Natural killer cell (primary cell): ENCODE data around the gene DTNB. TPM values are rescaled to one million over a fixed set of nuclear protein-coding genes. Genes with fewer than 3 reads are reported as not detected.
A peak's percentile ranks its signal among the peaks of the same experiment; 100 is the strongest.

Experiments
- ATAC-seq, 3 donors: fragments of 150-1000 bp in 2 of 3; fragments of 200-7000 bp in 1 of 3; cut with Tn5 transposase; 1 replicate in 1 of 3; 2 replicates in 2 of 3; pipeline ENCODE4 v1.10.0; 2021; ENCODE audit warnings: mild to moderate bottlenecking in 2 of 3, moderate library complexity in 2 of 3
- DNase-seq, 2 donors: peaks; one replicate each; pipeline versions ENCODE4 v3.0.0 to v3.0.0-alpha.2; 2013 to 2021; ENCODE audit warnings: mixed read lengths in 1 of 2
- H3K27ac ChIP-seq: one replicate; pipeline ENCODE4 v1.5.1; 2013; ENCODE audit warnings: mild to moderate bottlenecking, low read length
- H3K27me3 ChIP-seq: one replicate; pipeline ENCODE4 v1.6.1; 2013; ENCODE audit warnings: low read length; ENCODE audit not compliant: control insufficient read depth, insufficient read depth
- H3K36me3 ChIP-seq: one replicate; pipeline ENCODE4 v1.6.1; 2013; ENCODE audit warnings: low read length; ENCODE audit not compliant: control insufficient read depth, insufficient read depth
- H3K4me1 ChIP-seq: one replicate; pipeline ENCODE4 v1.6.1; 2013; ENCODE audit warnings: low read length; ENCODE audit not compliant: control insufficient read depth, insufficient read depth
- H3K4me3 ChIP-seq: one replicate; pipeline ENCODE4 v1.5.1; 2013; ENCODE audit warnings: low read length
- H3K9me3 ChIP-seq: one replicate; pipeline ENCODE4 v1.6.1; 2013; ENCODE audit warnings: low read length; ENCODE audit not compliant: control insufficient read depth, insufficient read depth
- H3K27ac Mint-ChIP-seq, 2 donors: one replicate each; pipeline ENCODE4 v1.8.0; 2022; ENCODE audit warnings: mild to moderate bottlenecking in 2 of 2, mixed read lengths in 2 of 2, moderate library complexity in 1 of 2
- H3K27me3 Mint-ChIP-seq, 2 donors: one replicate each; pipeline ENCODE4 v1.8.0; 2022; ENCODE audit warnings: low read depth in 2 of 2, mixed read lengths in 2 of 2
- H3K36me3 Mint-ChIP-seq: one replicate; pipeline ENCODE4 v1.8.0; 2022; ENCODE audit warnings: mixed read lengths
- H3K4me1 Mint-ChIP-seq, 2 donors: one replicate each; pipeline ENCODE4 v1.8.0; 2022; ENCODE audit warnings: mixed read lengths in 2 of 2
- H3K4me3 Mint-ChIP-seq: one replicate; pipeline ENCODE4 v1.8.0; 2022; ENCODE audit warnings: mild to moderate bottlenecking, moderate library complexity, mixed read lengths
- H3K9me3 Mint-ChIP-seq, 2 donors: one replicate each; pipeline ENCODE4 v1.8.0; 2022; ENCODE audit warnings: mixed read lengths in 2 of 2
- WGBS: methylation state at CpG from one replicate; pipeline ENCODE4 v1.1.7; 2013; ENCODE audit warnings: missing lambda C conversion rate; ENCODE audit not compliant: insufficient coverage; 5-methylcytosine and 5-hydroxymethylcytosine counted together
- intact Hi-C: fragments of 100-400 bp; cut with micrococcal nuclease; formaldehyde crosslinking; loops from one replicate; pipeline ENCODE4 v1.14.2; 2022
- total RNA-seq, 4 donors: library from RNA; stranded (reverse); fragments of 120-200 nt in 1 of 4; gene quantifications; one replicate each; pipeline versions ENCODE4 v1.2.3 to v1.2.4, GENCODE V29; 2013 to 2022
- TF ChIP-seq, protein P1 (sequence below): fragments of 200-600 bp; IDR thresholded peaks from one replicate; pipeline ENCODE4 v1.8.0; 2022; ENCODE audit warnings: antibody characterized with exemption

Gene DTNB
- total RNA-seq, 3 donors from 2014 or later (not counting 1 experiment from before 2014, with no cell fraction given) = 20.8 to 33.7 (median 23.6) TPM

DNA sequence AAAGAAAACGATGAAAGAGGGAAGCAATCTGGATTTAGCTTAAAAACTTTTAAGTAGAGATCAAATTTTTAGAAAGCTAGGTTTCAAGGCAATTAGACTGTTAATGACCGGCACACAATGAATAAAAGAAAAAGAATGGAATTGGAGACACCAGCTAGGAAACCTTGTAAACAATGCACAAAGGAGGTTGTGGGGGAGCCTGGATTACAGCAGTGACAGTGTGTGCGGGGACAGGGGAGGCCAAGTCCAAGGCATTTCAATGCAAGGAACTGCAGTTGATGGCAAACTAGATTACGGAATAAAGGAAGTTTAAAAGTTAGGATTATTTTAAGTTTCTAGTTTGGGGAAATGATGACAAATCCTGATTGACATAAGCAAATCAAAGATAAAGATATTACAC lies 74.5 kb downstream of the DTNB start:
- Histone ChIP-seq H3K27me3 (no peaks in the 10 kb centered on the region), H3K36me3 (no peaks in the 10 kb centered on the region), H3K9me3 (no peaks in the 10 kb centered on the region), H3K27ac (no peak overlapping the region), H3K4me3 (no peak overlapping the region), H3K4me1 (no peaks in the 10 kb centered on the region)
- TF ChIP-seq, protein P1, sequence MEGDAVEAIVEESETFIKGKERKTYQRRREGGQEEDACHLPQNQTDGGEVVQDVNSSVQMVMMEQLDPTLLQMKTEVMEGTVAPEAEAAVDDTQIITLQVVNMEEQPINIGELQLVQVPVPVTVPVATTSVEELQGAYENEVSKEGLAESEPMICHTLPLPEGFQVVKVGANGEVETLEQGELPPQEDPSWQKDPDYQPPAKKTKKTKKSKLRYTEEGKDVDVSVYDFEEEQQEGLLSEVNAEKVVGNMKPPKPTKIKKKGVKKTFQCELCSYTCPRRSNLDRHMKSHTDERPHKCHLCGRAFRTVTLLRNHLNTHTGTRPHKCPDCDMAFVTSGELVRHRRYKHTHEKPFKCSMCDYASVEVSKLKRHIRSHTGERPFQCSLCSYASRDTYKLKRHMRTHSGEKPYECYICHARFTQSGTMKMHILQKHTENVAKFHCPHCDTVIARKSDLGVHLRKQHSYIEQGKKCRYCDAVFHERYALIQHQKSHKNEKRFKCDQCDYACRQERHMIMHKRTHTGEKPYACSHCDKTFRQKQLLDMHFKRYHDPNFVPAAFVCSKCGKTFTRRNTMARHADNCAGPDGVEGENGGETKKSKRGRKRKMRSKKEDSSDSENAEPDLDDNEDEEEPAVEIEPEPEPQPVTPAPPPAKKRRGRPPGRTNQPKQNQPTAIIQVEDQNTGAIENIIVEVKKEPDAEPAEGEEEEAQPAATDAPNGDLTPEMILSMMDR = no peak
- no peak for DNase-seq
- 100% methylated on average over 4 of the region's 4 CpGs for WGBS
- Mint-ChIP-seq H3K9me3 (no peaks in the 10 kb centered on the region), H3K4me1 (no peaks in the 10 kb centered on the region), H3K27me3 (no peaks in the 10 kb centered on the region), H3K36me3 (no peaks in the 10 kb centered on the region), H3K27ac (no peak overlapping the region), H3K4me3 (no peak overlapping the region)
- no peak for ATAC-seq
- intact Hi-C loops = no loop called here

DNA sequence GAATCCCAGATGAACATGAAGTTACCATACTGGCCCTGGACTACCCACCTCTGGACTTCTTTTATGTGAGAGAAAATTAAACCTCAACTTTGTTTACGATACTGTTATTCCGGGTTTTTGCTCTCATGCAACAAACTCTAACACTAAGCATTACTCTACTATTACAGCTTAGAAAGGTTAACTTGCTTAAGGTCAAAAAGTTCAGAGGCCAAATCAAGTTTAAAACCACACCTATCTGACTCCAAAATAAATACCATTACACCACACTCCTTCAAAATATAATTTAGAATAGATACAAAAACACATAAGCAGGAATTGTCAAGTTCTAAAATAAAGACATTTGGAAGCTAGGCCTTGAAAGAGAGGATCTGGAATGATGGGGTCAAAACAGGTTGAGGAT lies 75.0 kb downstream of the DTNB start:
- H3K4me3 Mint-ChIP-seq = no peak overlapping the region
- H3K9me3 Mint-ChIP-seq = no peaks in the 10 kb centered on the region
- H3K27ac Mint-ChIP-seq = no peak overlapping the region
- no peaks in the 10 kb centered on the region for H3K36me3 ChIP-seq
- no peak for ATAC-seq
- H3K4me3 ChIP-seq = no peak overlapping the region
- H3K9me3 ChIP-seq = no peaks in the 10 kb centered on the region
- intact Hi-C loops = no loop called here
- H3K27ac ChIP-seq = no peak overlapping the region
- no peak for DNase-seq
- TF ChIP-seq, protein P1 = no peak
- H3K4me1 ChIP-seq = no peaks in the 10 kb centered on the region
- H3K27me3 Mint-ChIP-seq = no peaks in the 10 kb centered on the region
- no peaks in the 10 kb centered on the region for H3K27me3 ChIP-seq
- WGBS = 88% methylated on average over 2 of the region's 2 CpGs
- no peaks in the 10 kb centered on the region for H3K4me1 Mint-ChIP-seq
- no peaks in the 10 kb centered on the region for H3K36me3 Mint-ChIP-seq

DNA sequence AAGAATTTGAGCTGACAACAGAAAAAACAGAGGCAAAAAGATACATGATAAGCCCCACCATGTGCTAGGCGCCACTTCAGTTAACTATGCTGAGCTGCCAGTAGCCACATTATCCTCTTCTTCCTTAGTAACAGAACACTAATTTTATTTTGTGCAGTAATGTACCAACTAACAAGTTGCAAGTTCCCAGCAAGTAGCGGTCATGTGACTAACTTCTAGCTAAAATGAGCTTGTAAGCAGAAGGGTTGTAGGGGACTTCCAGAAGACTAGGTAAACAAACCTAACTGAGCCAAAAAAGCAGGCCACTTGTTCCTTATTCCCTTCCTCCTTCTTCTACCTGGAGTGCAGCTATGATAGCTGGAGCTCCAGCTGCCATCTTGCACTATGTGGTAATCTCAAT lies 75.5 kb downstream of the DTNB start:
- Histone ChIP-seq H3K27ac (no peak overlapping the region), H3K4me3 (no peak overlapping the region), H3K36me3 (no peaks in the 10 kb centered on the region), H3K4me1 (no peaks in the 10 kb centered on the region), H3K27me3 (no peaks in the 10 kb centered on the region), H3K9me3 (no peaks in the 10 kb centered on the region)
- Mint-ChIP-seq H3K9me3 (no peaks in the 10 kb centered on the region), H3K4me1 (no peaks in the 10 kb centered on the region), H3K36me3 (no peaks in the 10 kb centered on the region), H3K27me3 (no peaks in the 10 kb centered on the region), H3K27ac (no peak overlapping the region), H3K4me3 (no peak overlapping the region)
- DNase-seq (no peak), ATAC-seq (peak in 1 of 3 donors; percentile 18)
- intact Hi-C loops = no loop called here
- 100% methylated on average over 2 of the region's 2 CpGs for WGBS
- TF ChIP-seq, protein P1 = no peak

DNA sequence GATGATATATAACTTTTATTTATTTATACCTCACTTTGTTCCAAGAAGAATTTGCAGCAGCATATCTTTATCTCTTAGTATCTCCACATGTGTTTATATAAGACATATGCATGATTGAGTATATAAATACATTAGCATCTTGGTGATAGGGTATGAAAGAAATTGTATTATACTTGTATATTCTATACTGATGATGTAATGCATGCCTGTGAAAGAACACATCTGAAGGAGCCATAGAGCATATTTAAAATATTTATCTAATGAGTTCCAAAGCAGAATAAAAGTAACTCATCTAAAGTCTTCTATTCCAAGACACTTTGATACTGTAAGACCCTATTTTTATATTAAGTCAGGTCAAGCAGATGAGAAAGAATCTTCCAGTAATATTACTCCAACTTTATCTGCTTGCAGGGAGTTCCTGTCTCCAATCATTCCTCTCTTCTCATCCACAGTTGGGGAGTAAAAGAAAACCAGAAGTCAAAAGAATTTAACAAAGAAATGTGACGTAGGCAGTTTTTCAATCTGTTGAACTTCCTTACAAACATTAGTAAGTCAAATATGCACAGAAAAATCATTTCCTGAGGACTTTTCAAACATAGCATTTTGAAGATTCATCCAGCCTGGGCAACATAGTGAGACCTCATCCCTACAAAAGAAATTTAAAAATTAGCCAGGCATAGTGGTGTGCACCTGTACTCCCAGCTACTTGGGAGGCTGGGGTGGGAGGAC lies 76.7 kb downstream of the DTNB start:
- no peaks in the 10 kb centered on the region for H3K36me3 Mint-ChIP-seq
- Histone ChIP-seq H3K36me3 (no peaks in the 10 kb centered on the region), H3K4me1 (peaks cover 2% of the 10 kb centered on the region), H3K4me3 (no peak overlapping the region), H3K27me3 (no peaks in the 10 kb centered on the region), H3K27ac (no peak overlapping the region), H3K9me3 (no peaks in the 10 kb centered on the region)
- intact Hi-C loops = no loop called here
- H3K9me3 Mint-ChIP-seq = no peaks in the 10 kb centered on the region
- TF ChIP-seq, protein P1 = no peak
- H3K4me3 Mint-ChIP-seq = no peak overlapping the region
- H3K4me1 Mint-ChIP-seq = peaks cover 5 to 6% of the 10 kb centered on the region in 2 donors
- no peak for ATAC-seq
- WGBS = 91% methylated on average over 1 of the region's 1 CpG
- DNase-seq = no peak
- H3K27me3 Mint-ChIP-seq = no peaks in the 10 kb centered on the region
- H3K27ac Mint-ChIP-seq = no peak overlapping the region
